Measurements from ENCODE around the gene ZNF598.
"Not testable (repeated sequence)": the region's sequence is repeated elsewhere in the genome, so short reads cannot be mapped to it uniquely, and the experiment has no call there.

The ZNF598 gene

DNA sequence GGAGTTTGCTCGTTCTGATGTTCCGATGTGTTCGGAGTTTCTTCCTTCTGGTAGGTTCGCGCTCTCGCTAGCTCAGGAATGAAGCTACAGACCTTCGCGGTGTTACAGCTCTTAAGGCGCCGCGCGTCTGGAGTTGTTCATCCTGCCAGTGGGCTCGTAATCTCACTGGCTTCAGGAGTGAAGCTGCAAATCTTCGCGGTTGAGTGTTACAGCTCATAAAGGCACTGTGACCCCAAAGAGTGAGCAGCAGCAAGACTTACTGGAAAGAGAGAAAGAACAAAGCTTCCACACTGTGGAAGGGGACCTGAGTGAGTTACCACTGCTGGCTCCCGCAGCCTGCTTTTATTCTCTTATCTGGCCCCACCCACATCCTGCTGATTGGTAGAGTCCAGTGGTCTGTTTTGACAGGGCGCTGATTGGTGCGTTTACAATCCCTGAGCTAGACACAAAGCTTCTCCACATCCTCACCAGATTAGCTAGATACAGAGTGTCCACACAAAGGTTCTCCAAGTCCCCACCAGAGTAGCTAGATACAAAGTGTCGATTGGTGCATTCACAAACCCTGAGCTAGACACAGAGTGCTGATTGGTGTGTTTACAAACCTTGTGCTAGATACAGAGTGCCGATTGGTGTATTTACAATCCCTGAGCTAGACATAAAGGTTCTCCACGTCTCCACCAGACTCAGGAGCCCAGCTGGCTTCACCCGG, 52.0 kb downstream of the ZNF598 start:
- not testable (repeated sequence) for DNase-seq

DNA sequence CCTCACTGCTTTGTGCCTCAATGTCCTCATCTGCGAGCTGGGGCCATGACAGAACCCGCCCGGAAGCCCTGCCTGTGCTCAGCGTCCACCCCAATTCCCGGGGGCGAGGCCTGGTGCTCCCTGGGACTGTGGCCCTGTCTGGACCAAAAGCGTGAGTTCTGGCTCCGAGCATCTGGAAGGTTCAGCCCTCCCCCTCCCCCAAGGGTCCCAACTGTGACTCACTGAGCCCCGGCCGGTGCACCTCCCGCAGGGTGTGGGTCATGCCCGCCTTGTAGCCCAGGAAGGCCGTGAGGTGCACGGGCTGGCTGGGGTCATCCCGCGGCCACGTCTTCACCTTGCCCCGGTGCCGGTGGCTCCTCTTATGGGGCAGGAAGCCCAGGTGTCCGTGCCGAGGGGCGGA, 55.9 kb downstream of the ZNF598 start:
- DNase-seq: no peak

GRCh38 chr16:1950559-1950958, 59.1 kb downstream of the ZNF598 start:
- no peak for DNase-seq

DNA sequence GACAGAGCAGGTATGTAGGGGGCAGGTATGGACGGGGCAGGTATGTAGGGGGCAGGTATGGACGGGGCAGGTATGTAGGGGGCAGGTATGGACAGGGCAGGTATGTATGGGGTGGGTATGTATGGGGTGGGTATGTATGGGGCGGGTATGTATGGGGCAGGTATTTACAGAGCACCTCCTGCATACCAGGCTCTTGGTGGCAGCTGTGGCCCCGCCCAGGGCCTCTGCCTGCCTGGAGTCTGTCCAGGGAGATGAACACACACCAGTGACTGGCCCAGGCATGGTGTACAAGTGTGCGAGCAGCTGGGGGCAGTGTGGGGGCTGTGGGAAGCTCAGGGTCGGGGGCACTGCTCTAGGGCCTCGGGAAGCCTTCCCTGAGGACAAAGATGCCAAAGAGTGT, 59.6 kb downstream of the ZNF598 start:
- no peak for DNase-seq

DNA sequence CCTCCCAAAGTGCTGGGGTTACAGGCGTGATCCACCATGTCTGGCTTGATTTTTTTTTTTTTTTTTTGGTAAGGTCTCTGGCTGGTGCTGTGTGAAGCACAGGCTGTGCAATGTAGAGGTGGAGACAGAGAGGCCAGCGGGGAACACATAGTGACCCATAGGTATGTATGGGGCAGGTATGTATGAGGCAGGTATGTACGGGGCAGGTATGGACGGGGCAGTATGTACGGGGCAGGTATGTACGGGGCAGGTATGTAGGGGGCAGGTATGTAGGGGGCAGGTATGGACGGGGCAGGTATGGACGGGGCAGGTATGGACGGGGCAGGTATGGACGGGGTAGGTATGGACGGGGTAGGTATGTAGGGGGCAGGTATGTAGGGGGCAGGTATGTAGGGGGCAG, 60.1 kb downstream of the ZNF598 start:
- no peak for DNase-seq
